HG02763 (cell line): ENCODE measurements around the gene FHIT.

Experiments used
- ATAC-seq: cut with Tn5 transposase; IDR thresholded peaks from one replicate; pipeline ENCODE4 v1.9.1; 2021; ENCODE audit warnings: mild to moderate bottlenecking, moderate library complexity; ENCODE audit not compliant: unreplicated experiment

The FHIT gene

GRCh38 chr3:60435941-60436650 lies 815.2 kb downstream of the FHIT start:
- ATAC-seq, result no peak

- no peak for ATAC-seq
Measured at GRCh38 chr3:60434950-60435349, 816.3 kb downstream of the FHIT start.

- no peak for ATAC-seq
Measured at GRCh38 chr3:60434323-60434722, 816.9 kb downstream of the FHIT start.

- ATAC-seq, result no peak
Measured at GRCh38 chr3:60431599-60431958, 819.7 kb downstream of the FHIT start.

- ATAC-seq, result no peak
Measured at GRCh38 chr3:60430205-60430604, 821.0 kb downstream of the FHIT start.

GRCh38 chr3:60427109-60427508 lies 824.1 kb downstream of the FHIT start:
- ATAC-seq, result no peak

GRCh38 chr3:60424942-60425341 lies 826.3 kb downstream of the FHIT start:
- ATAC-seq, result no peak

- no peak for ATAC-seq
Measured at GRCh38 chr3:60424034-60424433, 827.2 kb downstream of the FHIT start.

- ATAC-seq, result no peak
Measured at GRCh38 chr3:60423556-60423955, 827.7 kb downstream of the FHIT start.

GRCh38 chr3:60421749-60422446 lies 829.4 kb downstream of the FHIT start:
- no peak for ATAC-seq

GRCh38 chr3:60417576-60417975 lies 833.7 kb downstream of the FHIT start:
- ATAC-seq, result no peak

GRCh38 chr3:60414011-60414410 lies 837.2 kb downstream of the FHIT start:
- ATAC-seq, result no peak

GRCh38 chr3:60413551-60413950 lies 837.7 kb downstream of the FHIT start:
- no peak for ATAC-seq

GRCh38 chr3:60403866-60404265 lies 847.4 kb downstream of the FHIT start:
- no peak for ATAC-seq

- ATAC-seq, result no peak
Measured at GRCh38 chr3:60402931-60403330, 848.3 kb downstream of the FHIT start.

- ATAC-seq, result no peak
Measured at GRCh38 chr3:60399861-60400845, 851.1 kb downstream of the FHIT start.

- ATAC-seq, result no peak
Measured at GRCh38 chr3:60399292-60399691, 852.0 kb downstream of the FHIT start.

- no peak for ATAC-seq
Measured at GRCh38 chr3:60395173-60395762, 856.0 kb downstream of the FHIT start.

- no peak for ATAC-seq
Measured at GRCh38 chr3:60393946-60394345, 857.3 kb downstream of the FHIT start.

- no peak for ATAC-seq
Measured at GRCh38 chr3:60392501-60392900, 858.8 kb downstream of the FHIT start.

GRCh38 chr3:60391292-60391691 lies 860.0 kb downstream of the FHIT start:
- ATAC-seq, result no peak
